Superior temporal gyrus (tissue), 1 donor: ENCODE measurements around the gene TIE1.

Experiments
- DNase-seq: peaks from one replicate; pipeline ENCODE4 v3.0.0-alpha.2; 2016; ENCODE audit errors: extremely low spot score

TIE1 gene

DNA sequence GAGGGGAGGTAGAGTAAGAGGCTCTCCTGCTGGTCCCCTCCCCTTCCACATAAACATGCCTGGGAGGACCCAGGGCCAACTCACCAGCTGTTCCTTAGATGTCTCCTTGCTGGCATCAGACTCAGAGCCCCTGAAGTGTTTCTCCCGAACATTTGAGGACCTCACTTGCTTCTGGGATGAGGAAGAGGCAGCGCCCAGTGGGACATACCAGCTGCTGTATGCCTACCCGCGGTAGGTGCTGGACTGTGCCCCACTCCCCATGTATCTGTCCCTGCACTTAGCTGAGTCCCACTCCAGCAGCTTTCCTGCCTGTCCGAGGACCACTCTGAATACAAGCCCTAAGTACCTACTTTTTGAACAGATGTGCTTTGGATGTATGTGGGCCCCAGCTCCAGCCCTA, 37.2 kb downstream of the TIE1 start:
- no peak for DNase-seq

DNA sequence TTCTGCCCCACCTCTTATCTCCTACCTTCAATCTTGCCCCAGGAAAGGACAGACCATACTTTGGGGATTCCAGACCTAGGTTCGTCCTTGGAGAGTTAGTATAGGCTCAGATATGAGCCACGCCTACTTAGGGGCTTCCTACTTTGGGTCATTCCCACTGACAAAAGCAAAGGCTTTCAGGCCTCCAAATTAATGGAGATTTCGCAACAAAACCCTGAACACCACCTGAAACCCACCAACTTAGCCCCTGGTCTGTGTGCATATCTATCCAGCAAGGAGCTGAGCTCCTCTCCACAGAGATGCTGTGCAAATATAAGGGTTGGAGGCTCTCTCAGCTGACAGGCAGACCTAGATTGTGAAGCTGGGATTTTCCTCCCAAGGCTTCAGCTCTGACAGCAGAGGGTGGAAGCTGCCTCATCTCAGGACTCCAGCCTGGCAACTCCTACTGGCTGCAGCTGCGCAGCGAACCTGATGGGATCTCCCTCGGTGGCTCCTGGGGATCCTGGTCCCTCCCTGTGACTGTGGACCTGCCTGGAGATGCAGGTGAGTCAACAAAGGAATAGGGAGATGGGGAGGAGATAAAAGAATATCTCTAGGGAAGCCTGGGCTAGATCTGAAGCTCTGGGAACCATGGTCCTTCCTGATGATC, 38.9 kb downstream of the TIE1 start:
- DNase-seq: no peak

DNA sequence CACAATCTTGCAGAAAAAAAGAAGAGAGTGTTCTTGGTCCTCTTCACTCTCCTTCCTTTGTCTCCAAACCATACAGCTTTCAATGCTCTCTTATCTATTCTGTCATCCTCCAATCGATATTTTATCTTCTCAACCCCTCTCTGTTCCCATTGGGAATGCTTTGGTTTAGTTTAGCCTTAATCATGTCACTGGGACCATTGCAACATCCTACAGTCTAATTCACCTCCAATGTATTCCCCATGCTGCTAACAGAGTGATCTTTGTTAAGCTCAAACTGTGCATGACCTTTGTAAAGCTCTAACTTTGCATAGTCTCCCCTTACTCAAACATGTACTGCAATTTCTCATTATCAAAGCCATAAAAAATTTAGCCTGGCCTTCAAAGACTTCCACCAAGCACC, 39.8 kb downstream of the TIE1 start:
- no peak for DNase-seq

DNA sequence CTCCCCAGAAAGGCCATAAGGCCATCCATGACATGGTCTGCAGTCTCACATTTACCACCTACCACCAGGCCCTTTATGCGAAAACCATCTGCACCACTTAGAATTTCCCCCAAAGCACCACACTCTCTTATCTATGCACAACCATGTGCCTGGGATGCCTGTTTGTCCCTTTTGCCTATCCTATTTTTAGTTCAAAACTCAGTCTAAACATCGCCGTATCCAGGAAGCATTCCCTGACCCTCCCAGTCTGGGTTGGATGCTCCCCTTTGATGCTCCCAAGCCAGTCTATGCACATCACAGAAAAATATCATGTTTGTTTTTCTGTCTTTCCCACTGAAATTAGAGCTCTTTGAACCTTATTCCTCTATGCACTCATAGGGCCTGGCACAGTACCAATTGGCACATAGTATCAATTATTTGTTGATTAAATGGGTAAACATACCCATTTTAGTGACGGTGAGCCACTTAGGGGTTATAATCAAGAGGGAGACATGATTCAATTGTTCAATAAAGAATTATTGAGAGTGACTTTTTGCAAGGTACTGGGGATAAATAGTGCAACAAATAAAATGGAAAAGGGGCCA, 43.6 kb downstream of the TIE1 start:
- no peak for DNase-seq

DNA sequence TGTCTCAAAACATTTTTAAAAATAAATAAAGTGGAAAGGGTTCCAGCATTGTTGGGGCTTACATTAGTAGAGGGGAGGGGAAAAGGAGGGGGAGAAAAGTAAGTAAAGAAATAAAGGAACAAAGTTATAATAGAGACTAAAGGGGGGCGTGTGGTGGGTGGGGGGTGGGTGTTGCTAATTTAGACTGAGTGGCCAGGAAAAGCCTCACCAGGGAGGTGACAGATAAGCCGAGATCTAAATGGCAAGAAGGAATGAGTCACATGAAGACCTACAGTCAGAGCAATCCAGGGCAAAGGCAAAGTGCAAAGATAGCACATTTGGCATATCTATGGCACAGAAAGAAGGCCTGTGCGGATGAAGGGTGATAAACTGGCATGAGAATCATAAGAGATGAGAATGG, 44.3 kb downstream of the TIE1 start:
- DNase-seq: no peak

DNA sequence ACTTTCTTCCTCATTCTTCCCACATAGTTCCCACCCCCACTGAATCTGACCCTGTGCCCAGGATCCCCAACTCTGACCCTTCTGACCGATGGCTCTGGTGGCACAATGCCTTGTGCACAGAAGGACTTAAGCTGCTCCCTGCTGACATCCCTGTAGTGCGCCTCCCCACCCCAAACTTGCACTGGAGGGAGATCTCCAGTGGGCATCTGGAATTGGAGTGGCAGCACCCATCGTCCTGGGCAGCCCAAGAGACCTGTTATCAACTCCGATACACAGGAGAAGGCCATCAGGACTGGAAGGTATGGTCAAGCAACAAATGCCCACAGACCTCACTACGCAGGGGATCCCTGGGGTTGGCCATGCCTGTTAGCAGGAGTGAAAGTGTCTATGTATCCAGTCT, 45.9 kb downstream of the TIE1 start:
- DNase-seq: no peak

DNA sequence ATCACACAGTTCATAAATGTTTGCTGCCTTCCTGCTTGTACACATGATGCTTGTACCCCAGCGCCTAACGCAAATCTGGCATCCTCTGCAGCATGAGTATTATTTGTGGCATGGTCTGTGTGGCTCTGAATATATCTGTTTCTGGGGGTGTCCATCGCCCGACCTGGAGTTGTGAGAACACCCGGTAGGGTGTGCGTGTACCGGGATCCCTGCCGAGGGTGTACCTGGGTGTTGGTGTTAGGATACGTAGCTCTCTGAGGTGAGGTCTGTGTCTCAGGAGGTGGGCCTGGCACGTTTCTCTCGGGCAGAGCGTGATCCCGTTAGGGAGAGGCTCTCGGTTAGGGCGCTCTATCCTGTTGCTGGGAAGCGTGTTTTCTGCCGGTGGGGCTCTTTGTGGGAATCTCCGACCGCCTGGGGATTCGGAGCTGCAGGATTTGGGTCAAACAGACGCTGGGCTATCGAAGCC, 47.6 kb downstream of the TIE1 start:
- peak; percentile 26 for DNase-seq

DNA sequence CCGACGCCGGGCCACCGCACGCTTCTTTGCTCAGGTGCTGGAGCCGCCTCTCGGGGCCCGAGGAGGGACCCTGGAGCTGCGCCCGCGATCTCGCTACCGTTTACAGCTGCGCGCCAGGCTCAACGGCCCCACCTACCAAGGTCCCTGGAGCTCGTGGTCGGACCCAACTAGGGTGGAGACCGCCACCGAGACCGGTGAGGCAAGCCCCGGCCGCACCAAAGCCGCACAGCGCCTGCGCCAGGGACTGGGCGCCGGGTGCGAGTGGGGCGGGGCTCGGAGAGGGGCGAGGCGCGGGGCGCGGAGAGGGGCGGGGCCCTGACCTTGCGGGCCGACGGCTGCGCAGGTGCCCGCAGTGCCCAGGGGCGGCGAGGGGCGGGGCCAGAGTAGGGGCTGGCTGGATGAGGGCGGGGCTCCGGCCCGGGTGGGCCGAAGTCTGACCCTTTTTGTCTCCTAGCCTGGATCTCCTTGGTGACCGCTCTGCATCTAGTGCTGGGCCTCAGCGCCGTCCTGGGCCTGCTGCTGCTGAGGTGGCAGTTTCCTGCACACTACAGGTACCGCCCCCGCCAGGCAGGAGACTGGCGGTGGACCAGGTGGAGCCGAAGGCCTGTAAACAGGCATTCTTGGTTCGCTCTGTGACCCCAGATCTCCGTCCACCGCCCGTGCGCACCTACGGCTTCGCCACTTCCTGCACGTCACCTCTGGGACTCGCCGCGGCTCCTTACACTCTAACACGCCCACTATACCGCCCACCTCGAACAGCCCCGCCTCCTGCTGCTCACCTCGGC, 48.2 kb downstream of the TIE1 start:
- DNase-seq: peak; percentile 35

DNA sequence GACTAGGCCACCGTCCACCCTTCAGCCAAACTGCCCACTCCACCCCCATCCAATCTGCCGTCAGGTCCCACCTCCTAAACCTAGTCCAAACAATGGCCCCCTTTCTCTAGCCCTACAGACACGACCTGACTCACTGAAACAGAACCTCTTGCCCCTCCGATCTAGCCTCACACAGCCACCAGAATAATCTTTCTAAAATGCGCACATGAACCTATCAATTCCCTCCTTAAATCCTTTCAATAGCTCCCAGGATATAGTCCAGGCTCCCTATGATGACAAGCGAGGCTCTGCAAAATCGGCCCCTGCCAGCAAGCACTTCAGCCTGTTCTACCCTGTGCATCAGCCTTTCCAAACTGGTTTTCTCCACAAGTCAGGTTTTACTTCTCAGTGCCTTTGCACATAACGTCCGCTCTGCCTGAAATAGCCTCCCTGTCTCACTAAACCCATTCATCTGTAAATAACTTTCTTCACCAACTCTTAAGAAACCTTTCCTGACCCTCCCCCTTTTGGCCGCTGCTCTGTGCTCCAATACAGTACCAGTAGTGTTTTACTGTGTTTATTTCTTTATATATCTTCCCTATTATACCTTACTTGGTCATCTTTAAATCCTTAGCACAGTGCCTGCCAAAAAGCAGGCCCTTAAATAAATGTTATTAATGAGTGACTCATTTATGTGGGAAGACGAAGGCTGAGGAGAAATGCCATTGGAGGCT, 49.0 kb downstream of the TIE1 start:
- DNase-seq: peak; percentile 47

DNA sequence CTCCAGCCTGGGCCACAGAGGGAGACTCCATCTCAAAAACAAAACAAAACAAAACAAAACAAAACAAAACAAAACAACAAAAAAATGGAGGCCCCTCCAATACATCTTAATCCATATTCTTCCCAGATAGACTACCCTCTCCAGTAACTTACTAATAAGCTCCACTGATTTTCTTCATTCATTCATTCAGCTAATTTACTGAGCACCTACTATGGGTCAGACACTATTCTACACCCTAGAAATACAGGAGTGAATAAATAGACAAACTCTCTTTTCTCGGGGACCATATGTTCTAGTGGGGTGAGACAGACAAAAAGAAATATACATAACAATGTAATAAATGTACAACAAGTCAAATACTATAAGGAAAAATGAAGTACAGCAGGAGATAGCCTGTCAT, 50.2 kb downstream of the TIE1 start:
- DNase-seq: no peak

DNA sequence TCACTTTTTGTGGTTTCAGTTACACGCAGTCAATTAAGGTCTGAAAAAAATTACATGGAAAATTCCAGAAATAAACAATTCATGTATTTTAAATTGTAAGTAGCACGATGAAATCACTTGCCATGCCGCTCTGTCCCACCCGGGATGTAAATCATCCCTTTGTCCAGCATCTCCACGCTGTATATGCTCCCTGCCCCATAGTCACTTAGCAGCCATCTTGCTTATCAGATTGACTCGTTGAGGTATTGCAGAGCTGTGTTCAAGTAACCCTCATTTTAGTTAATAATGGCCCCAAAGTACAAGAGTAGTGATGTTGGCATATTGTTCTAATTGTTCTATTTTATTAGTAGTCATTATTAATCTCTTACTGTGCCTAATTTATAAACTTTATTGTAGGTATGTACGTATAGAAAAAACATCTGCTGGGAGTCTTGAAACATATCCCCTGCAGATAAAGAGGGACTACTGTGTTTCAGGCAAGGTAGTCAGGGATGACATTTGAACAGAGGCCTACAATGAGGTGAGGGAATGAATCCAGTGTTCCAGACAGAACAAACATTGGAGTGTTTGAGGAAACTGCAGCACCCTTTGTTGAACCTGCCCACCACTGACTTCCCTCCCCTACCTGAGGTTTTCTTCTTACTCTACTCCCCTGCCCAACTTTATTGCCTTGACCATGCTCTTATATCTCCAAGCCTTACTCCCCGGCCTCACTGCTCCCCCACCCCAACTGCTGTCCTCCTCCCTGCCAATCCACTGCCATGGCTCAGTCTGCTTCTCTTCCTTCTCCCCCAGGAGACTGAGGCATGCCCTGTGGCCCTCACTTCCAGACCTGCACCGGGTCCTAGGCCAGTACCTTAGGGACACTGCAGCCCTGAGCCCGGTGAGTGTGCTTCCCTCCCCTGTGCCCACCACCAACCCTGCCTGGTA, 50.9 kb downstream of the TIE1 start:
- DNase-seq: no peak

DNA sequence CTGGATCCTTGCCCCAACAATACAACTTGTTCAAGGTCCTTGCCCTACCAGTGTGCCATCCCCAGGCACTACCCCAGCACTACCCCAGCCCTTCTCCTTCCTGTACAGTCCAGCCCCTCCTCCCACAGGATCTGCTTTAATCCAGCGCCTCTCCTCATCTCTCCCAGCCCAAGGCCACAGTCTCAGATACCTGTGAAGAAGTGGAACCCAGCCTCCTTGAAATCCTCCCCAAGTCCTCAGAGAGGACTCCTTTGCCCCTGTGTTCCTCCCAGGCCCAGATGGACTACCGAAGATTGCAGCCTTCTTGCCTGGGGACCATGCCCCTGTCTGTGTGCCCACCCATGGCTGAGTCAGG, 51.5 kb downstream of the TIE1 start:
- no peak for DNase-seq

DNA sequence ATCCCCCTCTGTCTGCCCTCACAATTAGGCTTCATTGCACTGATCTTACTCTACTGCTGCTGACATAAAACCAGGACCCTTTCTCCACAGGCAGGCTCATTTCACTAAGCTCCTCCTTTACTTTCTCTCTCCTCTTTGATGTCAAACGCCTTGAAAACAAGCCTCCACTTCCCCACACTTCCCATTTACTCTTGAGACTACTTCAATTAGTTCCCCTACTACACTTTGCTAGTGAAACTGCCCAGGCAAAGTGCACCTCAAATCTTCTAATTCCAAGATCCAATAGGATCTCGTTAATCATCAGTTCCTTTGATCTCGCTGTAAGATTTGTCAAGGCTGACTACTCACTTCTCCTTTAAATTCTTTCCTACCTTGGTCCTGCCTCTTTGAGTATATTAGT, 52.1 kb downstream of the TIE1 start:
- no peak for DNase-seq

DNA sequence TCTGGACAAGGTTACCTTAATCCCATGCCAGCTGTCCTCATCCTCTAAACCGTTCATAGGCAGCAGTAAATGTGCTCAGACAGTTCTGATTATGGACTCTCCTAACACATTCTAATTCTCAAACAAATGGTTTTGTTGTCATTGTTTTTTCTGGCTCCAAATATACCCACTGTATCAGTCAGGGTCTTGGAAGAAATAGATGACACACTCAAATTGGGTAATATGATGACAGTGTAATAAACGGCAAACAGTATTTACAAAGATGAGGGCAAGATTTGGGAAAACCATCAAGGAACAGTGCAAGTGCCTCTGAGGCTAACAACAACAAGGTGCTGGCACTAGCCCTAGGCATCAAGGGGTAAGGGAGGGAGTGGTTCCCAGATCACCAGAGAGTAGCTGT, 53.7 kb downstream of the TIE1 start:
- no peak for DNase-seq

DNA sequence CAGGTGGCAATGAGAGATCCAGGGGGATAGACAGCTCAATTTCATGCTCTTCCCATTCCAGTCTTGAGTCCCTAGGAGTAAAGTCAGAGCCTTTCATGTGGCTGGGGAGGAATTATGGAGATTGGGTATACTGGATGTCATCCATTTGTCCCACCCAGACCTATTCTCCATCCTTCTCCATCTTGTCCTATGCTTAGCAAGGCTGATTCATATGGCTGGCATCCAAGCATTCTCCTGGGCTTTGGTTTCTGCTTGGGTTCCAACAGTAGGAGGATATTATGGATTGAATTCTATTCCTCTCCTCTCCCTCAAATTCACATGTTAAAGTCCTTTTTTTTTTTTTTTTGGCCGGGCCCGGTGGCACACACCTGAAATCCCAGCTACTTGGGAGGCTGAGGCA, 54.2 kb downstream of the TIE1 start:
- no peak for DNase-seq

DNA sequence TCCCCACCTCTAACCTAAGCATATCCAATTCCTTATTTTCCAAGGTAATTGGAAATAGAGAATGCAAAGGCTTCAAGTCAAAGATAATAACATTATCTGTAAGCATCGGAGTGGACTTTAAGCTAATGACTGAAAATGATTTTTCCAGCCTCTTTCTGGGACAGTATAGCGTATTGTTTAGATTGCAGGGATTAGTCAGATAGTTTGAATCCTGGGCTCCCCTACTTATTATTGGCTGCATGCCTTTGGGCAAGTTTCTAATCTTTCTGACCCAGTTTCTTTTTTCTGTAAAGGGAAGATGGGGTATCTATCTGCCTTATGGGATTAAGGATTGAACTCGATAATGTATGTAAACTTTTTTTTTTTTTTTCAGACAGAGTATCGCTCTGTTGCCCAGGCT, 56.5 kb downstream of the TIE1 start:
- DNase-seq: no peak

DNA sequence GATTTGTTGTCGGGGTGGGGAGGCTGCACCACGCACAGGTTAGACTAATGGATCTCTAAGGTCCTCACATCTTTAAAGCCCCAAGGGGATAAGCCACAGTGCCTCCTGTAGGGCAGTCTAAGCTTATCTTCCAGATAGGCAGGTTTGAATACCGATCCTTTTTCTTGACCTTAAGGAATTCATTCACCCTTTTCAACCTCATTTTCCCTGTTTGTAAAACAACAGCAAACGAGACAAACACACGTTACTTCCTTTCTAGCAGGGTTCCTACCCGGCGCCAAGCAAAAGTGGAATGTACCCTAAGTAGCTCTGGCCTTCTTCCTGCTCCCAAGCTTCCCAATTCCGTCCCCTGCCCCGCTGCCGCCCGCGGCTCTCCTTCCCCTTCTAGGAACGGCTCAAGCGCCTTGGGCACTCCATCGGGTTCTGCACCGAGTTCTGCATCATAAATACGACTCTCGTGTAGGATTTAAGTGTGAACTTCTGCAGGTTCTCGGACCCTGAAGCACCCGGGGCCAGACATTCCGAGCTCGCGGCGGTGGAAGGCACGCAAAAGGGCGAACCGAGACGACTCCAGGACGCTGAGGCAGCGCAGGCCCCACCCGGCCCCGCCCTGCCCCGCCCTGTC, 57.5 kb downstream of the TIE1 start:
- DNase-seq: peak; percentile 60

DNA sequence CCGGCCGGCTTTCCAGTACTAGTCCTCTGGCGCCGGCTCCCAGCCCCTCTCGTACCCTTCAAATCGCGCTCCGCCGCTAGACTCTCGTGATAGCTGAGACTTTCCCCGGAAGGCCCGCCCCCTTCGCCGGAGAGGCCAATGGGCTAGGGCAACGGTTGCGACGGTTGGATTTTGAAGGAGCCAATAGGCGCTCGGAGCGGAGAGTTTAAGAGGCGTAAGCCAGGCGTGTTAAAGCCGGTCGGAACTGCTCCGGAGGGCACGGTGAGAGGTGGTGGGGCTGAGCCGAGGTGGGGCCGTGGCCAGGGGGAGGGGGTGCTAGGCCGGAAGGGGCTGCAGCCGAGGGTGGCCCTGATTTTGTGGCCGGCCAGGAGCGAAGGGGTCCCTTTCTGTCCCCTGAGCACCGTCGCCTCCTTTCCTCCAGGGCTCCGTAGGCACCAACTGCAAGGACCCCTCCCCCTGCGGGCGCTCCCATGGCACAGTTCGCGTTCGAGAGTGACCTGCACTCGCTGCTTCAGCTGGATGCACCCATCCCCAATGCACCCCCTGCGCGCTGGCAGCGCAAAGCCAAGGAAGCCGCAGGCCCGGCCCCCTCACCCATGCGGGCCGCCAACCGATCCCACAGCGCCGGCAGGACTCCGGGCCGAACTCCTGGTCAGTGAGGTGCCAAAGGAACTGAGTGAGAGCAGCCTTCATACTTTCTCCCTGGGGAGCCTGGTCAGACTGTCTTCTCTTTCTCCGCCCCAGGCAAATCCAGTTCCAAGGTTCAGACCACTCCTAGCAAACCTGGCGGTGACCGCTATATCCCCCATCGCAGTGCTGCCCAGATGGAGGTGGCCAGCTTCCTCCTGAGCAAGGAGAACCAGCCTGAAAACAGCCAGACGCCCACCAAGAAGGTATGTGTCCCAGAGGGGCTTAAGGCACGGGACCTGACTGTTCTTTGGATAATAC, 58.2 kb downstream of the TIE1 start, which contains the start of gene CDC20:
TSS of gene CDC20 (plus strand) at position 236 of the 948 bp plus-strand sequence. CDS start at position 471, 235 bp downstream.
- DNase-seq: peak; percentile 99

DNA sequence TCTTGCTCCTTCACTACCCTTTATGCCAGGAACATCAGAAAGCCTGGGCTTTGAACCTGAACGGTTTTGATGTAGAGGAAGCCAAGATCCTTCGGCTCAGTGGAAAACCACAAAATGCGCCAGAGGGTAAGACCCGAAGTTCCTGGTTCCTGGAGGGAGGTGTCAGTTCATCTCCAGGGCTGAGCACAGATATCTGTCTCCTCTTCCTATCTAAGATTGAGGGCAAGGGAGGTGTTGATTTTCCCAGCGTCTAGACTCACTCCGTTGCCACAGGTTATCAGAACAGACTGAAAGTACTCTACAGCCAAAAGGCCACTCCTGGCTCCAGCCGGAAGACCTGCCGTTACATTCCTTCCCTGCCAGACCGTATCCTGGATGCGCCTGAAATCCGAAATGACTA, 58.9 kb downstream of the TIE1 start:
- DNase-seq: no peak

DNA sequence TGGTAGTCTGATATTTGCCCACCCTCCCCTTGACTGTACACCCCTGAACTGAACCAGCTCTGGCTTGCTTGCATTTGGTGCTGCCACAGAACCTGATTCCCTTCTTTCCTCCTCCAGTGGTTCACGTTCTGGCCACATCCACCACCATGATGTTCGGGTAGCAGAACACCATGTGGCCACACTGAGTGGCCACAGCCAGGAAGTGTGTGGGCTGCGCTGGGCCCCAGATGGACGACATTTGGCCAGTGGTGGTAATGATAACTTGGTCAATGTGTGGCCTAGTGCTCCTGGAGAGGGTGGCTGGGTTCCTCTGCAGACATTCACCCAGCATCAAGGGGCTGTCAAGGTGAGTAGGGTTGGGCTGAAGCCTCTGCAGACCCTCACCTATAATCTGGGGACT, 59.8 kb downstream of the TIE1 start:
- no peak for DNase-seq
